Measurements from ENCODE around the gene PRSS35.
"Not testable (repeated sequence)": the region's sequence is repeated elsewhere in the genome, so short reads cannot be mapped to it uniquely, and the experiment has no call there.

The PRSS35 gene

DNA sequence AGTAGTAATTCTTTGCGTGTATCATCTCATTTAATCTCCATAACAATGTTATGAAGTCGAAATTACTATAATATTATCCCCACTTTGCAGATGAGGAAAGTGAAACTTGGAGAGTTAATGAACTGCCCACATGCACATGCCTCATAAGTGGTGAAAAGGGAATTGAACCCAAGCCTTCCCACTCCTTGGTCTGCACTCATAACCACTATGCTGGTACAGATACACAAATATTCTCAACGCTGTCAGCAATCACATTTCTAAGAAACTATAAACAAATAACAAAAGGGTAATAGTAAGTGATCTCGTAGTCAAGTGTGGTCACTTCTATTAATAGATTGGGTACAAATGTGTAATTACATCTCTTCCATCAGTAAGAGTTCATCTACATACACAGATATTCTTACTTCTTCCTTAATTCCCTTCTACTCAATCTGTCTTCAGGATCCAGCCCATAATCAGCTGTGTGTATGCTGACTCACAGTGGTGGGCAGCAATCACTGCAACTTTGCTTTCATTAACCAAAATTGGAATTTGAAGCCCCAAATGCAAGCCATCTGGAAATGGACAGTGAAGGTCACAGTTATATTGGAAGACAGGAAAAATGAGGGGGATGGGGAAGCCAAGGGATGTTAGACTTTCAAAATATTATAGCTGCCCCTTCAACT, 6.6 kb downstream of the PRSS35 start:
- no peak for DNase-seq

DNA sequence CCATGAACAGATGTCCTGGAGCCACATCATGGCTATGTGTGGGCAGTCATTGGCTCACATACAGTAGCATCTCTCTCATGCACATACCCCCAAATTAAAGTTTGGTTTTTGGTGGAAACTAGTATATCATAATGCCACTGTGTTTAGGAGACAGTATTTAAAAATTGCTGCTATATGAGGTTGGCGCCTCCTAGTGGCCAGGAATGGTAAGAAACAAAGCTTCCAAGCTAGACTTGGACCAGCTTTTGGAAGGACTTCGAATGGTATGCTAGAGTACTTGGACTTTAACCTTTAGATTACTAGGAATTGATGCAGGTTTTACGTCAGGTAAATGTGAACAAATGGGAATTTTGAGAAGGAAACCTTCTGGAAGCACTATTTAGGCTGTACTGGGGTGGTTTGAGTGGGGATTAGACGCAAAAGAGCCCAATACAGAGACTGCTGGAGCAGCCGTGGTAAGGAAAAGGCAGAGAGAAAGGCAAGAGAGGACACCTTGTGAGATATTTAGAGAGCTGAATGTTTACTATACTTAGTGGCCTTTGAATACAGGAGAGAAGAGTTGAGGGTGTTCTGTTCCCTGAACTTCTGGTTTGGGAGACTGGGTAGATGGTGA, 23.8 kb downstream of the PRSS35 start:
- DNase-seq, result peak; percentile 67

- DNase-seq, result no peak
Measured at GRCh38 chr6:83536647-83537589, 24.6 kb downstream of the PRSS35 start.

DNA sequence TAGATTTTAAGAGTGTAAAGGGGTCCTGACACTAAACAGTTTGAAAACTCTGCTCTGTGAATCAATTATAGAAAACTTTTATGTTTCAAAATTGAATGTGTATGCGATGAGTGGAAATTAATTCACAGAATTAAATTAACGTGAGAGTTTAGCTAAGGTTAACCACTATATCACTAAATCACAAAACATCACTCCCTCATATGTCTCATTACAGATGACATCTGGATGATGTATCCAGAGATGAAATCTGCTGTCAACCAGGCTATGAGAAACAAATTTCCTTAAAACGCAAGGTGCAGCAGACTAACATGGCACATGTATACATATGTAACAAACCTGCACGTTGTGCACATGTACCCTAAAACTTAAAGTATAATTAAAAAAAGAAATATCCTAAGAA, 27.3 kb downstream of the PRSS35 start:
- DNase-seq, result no peak

DNA sequence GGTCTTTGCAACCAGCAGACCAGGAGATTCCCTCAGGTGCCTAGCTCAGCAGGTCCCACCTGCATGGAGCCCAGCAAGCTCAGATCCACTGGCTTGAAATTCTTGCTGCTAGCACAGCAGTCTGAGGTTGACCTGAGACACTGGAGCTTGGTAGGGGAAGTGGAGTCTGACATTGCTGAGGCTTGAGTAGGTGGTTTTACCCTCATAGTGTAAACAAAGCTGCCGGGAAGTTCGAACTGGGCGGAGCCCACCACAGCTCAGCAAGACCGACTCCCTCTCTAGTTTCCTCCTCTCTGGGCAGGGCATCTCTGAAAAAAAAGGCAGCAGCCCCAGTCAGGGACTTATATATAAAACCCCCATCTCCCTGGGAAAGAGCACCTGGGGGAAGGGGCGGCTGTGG, 34.3 kb downstream of the PRSS35 start:
- DNase-seq, result no peak

DNA sequence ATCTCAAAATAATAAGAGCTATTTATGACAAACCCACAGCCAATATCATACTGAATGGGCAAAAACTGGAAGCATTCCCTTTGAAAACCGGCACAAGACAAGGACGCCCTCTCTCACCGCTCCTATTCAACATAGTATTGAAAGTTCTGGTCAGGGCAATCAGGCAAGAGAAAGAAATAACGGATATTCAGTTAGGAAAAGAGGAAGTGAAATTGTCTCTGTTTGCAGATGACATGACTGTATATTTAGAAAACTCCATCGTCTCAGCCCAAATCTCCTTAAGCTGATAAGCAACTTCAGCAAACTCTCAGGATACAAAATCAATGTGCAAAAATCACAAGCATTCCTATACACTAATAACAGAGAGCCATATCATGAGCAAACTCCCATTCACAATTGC, 38.1 kb downstream of the PRSS35 start:
- not testable (repeated sequence) for DNase-seq

GRCh38 chr6:83551748-83552147, 39.4 kb downstream of the PRSS35 start:
- DNase-seq, result not testable (repeated sequence)

- DNase-seq, result no peak
Measured at GRCh38 chr6:83556871-83557270, 44.5 kb downstream of the PRSS35 start.

DNA sequence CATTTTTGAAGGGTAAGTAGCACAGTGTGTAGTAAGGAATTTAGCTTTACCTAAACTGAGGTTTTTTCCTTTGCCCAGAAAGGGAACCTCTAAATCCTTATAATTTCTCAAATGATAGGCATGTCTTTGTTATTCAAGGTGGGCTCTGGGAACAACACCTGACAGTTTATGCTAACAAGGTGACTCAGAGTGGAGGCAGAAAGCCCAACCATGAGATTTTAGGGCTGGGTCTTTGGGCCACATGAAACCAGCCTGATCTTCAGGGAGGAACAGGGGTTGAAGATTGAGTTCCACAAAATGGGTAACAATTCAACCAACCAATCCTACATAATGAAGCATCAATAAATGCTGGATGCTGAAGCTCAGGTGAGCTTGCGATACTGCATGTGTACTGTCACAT, 46.6 kb downstream of the PRSS35 start:
- no peak for DNase-seq

- not testable (repeated sequence) for DNase-seq
Measured at GRCh38 chr6:83571663-83572185, 59.4 kb downstream of the PRSS35 start.

DNA sequence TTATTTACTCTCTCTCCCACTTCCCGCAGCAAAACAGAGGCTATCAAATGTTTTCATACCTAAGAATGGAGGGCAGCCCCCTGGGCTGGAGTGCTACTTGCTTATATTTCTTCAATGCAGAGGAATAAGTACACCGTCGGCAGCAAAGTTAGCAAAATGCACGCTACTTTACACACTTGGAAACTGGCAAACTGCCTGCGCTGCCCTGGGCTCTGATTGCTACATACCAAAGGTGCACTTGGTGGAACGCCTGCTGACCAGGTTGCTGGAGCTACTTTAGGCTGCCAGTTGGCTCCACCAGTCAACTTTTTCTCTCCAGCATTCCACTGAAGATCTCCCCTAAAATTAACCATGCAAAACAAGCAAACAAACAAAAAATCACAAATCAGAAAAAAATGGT, 62.4 kb downstream of the PRSS35 start:
- no peak for DNase-seq
